Breast epithelium (tissue), 3 donors: ENCODE measurements around the gene RTEL1.
"Not testable (repeated sequence)": the region's sequence is repeated elsewhere in the genome, so short reads cannot be mapped to it uniquely, and the experiment has no call there.

Source experiments
- CTCF ChIP-seq, 3 donors: fragments of 450-650 bp; IDR thresholded peaks; one replicate each; pipeline ENCODE4 v1.5.1; 2016 to 2017; ENCODE audit warnings: antibody characterized with exemption in 3 of 3, mild to moderate bottlenecking in 3 of 3, moderate library complexity in 3 of 3
- POLR2A ChIP-seq: fragments of 450-650 bp; IDR thresholded peaks from one replicate; pipeline ENCODE4 v1.6.1; 2016; ENCODE audit warnings: antibody characterized with exemption, mild to moderate bottlenecking, moderate library complexity

- not testable (repeated sequence) for TF ChIP-seq CTCF (IDR thresholded peaks at IDR 0.05); POLR2A
Observed at GRCh38 chr20:63631426-63631825, 26.7 kb upstream of the RTEL1 start.
